HEK293 (cell line): ENCODE results near the gene UBFD1.
"Not testable (repeated sequence)": the region's sequence is repeated elsewhere in the genome, so short reads cannot be mapped to it uniquely, and the experiment has no call there.

Experiments
- ATF2 ChIP-seq: fragments of 450-650 bp; formaldehyde crosslinking; IDR thresholded peaks from 2 replicates; pipeline ENCODE4 v1.5.1; 2016; ENCODE audit warnings: missing biosample characterization, missing genetic modification characterization, low read depth
- CTCF ChIP-seq: fragments of 450-650 bp; formaldehyde crosslinking; IDR thresholded peaks from 2 replicates; pipeline ENCODE4 v1.5.1; 2016; ENCODE audit warnings: missing biosample characterization, missing genetic modification characterization
- TCF7L2 ChIP-seq: IDR thresholded peaks from 2 replicates; pipeline ENCODE4 v1.6.1; 2011; ENCODE audit warnings: low read depth, mild to moderate bottlenecking, inconsistent platforms, low read length, moderate library complexity, borderline replicate concordance
- ZNF174 ChIP-seq: fragments of 450-650 bp; formaldehyde crosslinking; IDR thresholded peaks from 2 replicates; pipeline ENCODE4 v1.5.0; 2017; ENCODE audit warnings: missing biosample characterization, mild to moderate bottlenecking, missing genetic modification characterization
- ZNF26 ChIP-seq: fragments of 450-650 bp; formaldehyde crosslinking; IDR thresholded peaks from 2 replicates; pipeline ENCODE4 v1.5.1; 2016; ENCODE audit warnings: missing biosample characterization, missing genetic modification characterization

GRCh38 chr16:23510915-23511270 lies 46.6 kb upstream of the UBFD1 start:
- TF ChIP-seq ATF2 (tag by site-specific recombination); CTCF (tag by site-specific recombination); TCF7L2; ZNF26 (tag by site-specific recombination); ZNF174: not testable (repeated sequence)
